Psoas muscle (tissue), 8 donors: Measurements from ENCODE around the gene TMPRSS11A. TPM values are rescaled to one million over a fixed set of nuclear protein-coding genes. Genes with fewer than 3 reads are reported as not detected.

ENCODE experiments used
- ATAC-seq, 4 donors: fragments of 200-7000 bp; cut with Tn5 transposase; one replicate each; pipeline ENCODE4 v1.9.1; 2020; ENCODE audit warnings: moderate library complexity in 3 of 4, mild to moderate bottlenecking in 2 of 4
- DNase-seq, 2 donors: peaks; one replicate each; pipeline ENCODE4 v3.0.0-alpha.2; 2020
- H3K27ac ChIP-seq: fragments of 200-600 bp; one replicate; pipeline ENCODE4 v1.8.0; 2022
- H3K27me3 ChIP-seq, 3 donors: fragments of 200-600 bp in 1 of 3; one replicate each; pipeline versions ENCODE4 v1.6.1 to v1.8.0; 2013 to 2022; ENCODE audit warnings: low read length in 2 of 3, mild to moderate bottlenecking in 2 of 3, moderate library complexity in 1 of 3; ENCODE audit not compliant: insufficient read depth in 3 of 3
- H3K36me3 ChIP-seq, 2 donors: fragments of 200-600 bp in 1 of 2; one replicate each; pipeline versions ENCODE4 v1.6.1 to v1.8.0; 2013 to 2022; ENCODE audit warnings: low read depth in 1 of 2, mild to moderate bottlenecking in 1 of 2, moderate library complexity in 1 of 2; ENCODE audit not compliant: insufficient read depth in 1 of 2
- H3K4me1 ChIP-seq: fragments of 200-600 bp; one replicate; pipeline ENCODE4 v1.8.0; 2022
- H3K4me3 ChIP-seq: fragments of 200-600 bp; one replicate; pipeline ENCODE4 v1.8.0; 2022; ENCODE audit warnings: mild to moderate bottlenecking
- H3K9me3 ChIP-seq: fragments of 200-600 bp; one replicate; pipeline ENCODE4 v1.8.0; 2022
- WGBS, 3 donors: extraction: QIAGEN DNeasy Blood & Tissue Kit; methylation state at CpG; one replicate each; pipeline versions ENCODE4 v1.1.6 to v1.1.7; 2013; 5-methylcytosine and 5-hydroxymethylcytosine counted together
- intact Hi-C, 2 donors: fragments of 100-400 bp; cut with DNase I; formaldehyde crosslinking; loops; one replicate each; pipeline versions ENCODE4 v1.11.0 to v1.14.2; 2022
- polyA plus RNA-seq, 3 donors: library from polyadenylated mRNA; stranded (reverse); fragments of 200-250 nt; gene quantifications; one replicate each; pipeline ENCODE4 v1.2.3, GENCODE V29; 2013
- total RNA-seq, 4 donors: library from RNA; stranded (reverse); fragmentation: NEBNext Ultra II Directional in 2 of 4; extraction: Animal tissue kit (Norgen Biotek cat#: 25700) in 2 of 4; gene quantifications; one replicate each; pipeline versions ENCODE4 v1.2.1 to v1.2.4, GENCODE V29; 2021 to 2023
- TF ChIP-seq, protein P1 (sequence below): fragments of 200-600 bp; IDR thresholded peaks from one replicate; pipeline ENCODE4 v1.8.0; 2022; ENCODE audit warnings: antibody characterized with exemption
- donor health status: healthy with polysubstance abuse.
- donor health status: DM: no; HTN: no; CAD: no; lungs with moderate emphysema.
- donor health status: Bipolar disorder and iron deficiency.
- donor health status: healthy.
- donor health status: DM: yes; HTN: yes; CAD: no.
- donor health status: DM: no; HTN: no; CAD: no.
- donor health status: DM: no; HTN: no; CAD: no.
- donor health status: DM: yes; HTN: yes; CAD: no.

Gene TMPRSS11A
- total and polyA plus RNA-seq, 7 donors = not detected

DNA sequence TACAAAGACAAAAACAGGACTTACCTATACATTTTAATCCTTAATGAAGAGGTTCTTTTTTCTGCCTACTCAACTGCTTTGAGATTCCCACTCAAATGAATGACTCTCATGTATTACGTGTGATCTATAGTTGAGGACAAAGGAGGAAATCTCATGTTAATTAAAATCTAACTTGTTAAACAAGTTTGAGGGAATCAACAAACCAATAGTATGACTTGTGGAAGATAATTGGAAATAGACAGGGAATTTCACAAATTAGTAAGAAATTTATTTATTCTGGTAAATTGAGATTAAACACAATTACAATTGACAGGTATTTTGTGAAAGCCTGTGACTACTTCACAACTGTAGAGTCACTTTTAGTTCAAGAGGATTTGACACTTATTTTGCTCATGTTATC is 79.4 kb downstream of the TMPRSS11A start, which contains the start of gene TMPRSS11D:
TMPRSS11D (minus strand) TSS at position 101 of the 400 bp plus-strand sequence; CDS start at position 32, 69 bp downstream.
- Histone ChIP-seq H3K36me3 (no peaks in the 10 kb centered on the region), H3K4me3 (no peak within 1 kb of the TSS), H3K4me1 (no peaks in the 10 kb centered on the region), H3K27me3 (no peaks in the 10 kb centered on the region), H3K9me3 (no peaks in the 10 kb centered on the region), H3K27ac (no peak within 1 kb of the TSS)
- ATAC-seq (no peak), DNase-seq (no peak)
- intact Hi-C loops = no loop called here
- WGBS, 3 donors = 92 to 94% (median 93%) methylated on average over 1 of the region's 1 CpG
- TF ChIP-seq, protein P1, sequence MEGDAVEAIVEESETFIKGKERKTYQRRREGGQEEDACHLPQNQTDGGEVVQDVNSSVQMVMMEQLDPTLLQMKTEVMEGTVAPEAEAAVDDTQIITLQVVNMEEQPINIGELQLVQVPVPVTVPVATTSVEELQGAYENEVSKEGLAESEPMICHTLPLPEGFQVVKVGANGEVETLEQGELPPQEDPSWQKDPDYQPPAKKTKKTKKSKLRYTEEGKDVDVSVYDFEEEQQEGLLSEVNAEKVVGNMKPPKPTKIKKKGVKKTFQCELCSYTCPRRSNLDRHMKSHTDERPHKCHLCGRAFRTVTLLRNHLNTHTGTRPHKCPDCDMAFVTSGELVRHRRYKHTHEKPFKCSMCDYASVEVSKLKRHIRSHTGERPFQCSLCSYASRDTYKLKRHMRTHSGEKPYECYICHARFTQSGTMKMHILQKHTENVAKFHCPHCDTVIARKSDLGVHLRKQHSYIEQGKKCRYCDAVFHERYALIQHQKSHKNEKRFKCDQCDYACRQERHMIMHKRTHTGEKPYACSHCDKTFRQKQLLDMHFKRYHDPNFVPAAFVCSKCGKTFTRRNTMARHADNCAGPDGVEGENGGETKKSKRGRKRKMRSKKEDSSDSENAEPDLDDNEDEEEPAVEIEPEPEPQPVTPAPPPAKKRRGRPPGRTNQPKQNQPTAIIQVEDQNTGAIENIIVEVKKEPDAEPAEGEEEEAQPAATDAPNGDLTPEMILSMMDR = no peak

DNA sequence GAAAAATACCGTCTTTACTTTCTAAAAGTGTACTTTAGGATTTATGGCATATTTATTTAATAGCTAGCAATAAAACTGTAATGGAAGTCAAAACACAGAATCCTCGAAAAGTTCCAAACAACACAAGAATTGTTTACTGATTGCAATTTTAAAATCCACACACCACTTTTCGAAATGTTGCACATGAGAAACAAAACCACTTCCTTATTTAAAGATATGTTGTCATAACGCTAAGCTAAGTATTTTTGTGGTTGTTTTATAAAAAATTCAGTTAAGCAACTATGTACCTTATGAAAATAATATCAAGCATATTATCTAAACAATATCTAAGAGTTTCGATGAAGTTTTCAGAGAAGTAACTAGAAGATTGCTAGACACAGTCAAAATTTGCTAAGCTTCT is 79.8 kb downstream of the TMPRSS11A start:
- no peaks in the 10 kb centered on the region for H3K27me3 ChIP-seq
- WGBS, 3 donors = 90 to 95% (median 95%) methylated on average over 5 of the region's 5 CpGs
- no peaks in the 10 kb centered on the region for H3K36me3 ChIP-seq
- H3K9me3 ChIP-seq = no peaks in the 10 kb centered on the region
- TF ChIP-seq, protein P1 = no peak
- H3K4me1 ChIP-seq = no peaks in the 10 kb centered on the region
- ATAC-seq (no peak), DNase-seq (no peak)
- intact Hi-C loops = no loop called here
- no peak overlapping the region for H3K4me3 ChIP-seq
- H3K27ac ChIP-seq = no peak overlapping the region

DNA sequence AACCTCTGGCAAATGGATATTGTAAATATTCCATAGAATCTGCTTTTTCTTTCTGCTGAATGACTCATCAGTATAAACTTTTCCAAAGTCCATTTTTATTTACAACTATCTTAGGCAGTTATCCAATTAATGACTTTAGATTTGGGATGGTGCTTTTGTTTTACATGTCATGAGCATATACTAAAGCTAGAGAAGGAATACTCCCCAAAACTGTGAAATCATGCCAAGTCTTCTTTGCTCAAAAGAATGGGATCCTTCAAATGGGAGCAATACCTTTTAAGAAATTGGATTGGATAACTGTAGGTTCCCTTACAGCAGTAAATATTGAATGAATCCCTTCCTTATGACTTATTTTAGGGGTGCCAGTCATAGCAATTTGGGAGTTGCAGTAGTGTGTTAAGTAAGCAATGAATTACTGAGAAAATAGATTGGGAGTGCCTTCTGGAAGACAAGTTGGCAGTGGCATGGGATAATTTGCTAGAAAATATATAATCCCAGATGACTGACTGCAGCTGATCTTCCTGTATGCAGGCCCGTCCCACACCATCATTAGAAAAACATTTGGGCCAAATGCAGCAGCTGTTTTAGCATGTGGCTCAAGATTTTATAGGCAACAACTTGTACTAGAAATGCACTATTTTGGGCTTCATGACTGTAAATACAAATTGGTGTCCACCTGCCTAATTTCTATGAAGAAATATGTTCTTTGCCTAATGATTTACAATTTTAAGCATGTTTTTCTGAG is 82.3 kb downstream of the TMPRSS11A start:
- intact Hi-C loops = no loop called here
- no peaks in the 10 kb centered on the region for H3K36me3 ChIP-seq
- H3K4me3 ChIP-seq = no peak overlapping the region
- no peak overlapping the region for H3K27ac ChIP-seq
- TF ChIP-seq, protein P1 = no peak
- no peaks in the 10 kb centered on the region for H3K9me3 ChIP-seq
- DNase-seq (no peak), ATAC-seq (no peak)
- no peaks in the 10 kb centered on the region for H3K4me1 ChIP-seq
- H3K27me3 ChIP-seq = no peaks in the 10 kb centered on the region
- 4 to 22% (median 18%) methylated on average over 1 of the region's 1 CpG for WGBS, 3 donors

DNA sequence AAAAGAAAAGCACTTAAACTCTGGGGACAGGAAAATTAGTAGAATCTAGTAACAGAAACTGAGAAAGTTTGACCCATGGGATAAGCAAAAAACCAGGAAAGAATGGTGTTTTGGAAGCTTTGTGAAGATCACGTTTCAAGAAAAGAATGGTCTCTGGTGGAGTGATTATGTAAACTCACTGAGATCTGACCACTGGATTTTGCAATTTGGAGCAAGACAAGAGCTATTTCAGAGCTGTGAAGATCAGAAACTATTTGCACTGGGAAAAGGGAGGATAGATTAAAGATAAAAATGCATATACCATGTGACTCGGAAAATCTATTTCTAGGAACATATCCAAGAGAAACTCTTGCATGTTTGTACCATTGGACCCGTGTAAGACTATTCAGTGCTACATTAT is 83.8 kb downstream of the TMPRSS11A start:
- ATAC-seq = no peak
- Histone ChIP-seq H3K4me1 (no peaks in the 10 kb centered on the region), H3K27me3 (no peaks in the 10 kb centered on the region), H3K9me3 (no peaks in the 10 kb centered on the region), H3K36me3 (no peaks in the 10 kb centered on the region), H3K27ac (no peak overlapping the region), H3K4me3 (no peak overlapping the region)
- intact Hi-C loops = no loop called here
- WGBS, 3 donors = 77 to 86% (median 82%) methylated on average over 3 of the region's 3 CpGs
- no peak for DNase-seq
- TF ChIP-seq, protein P1 = no peak

- no peak for ATAC-seq
- no peaks in the 10 kb centered on the region for H3K4me1 ChIP-seq
- no peak overlapping the region for H3K27ac ChIP-seq
- no peaks in the 10 kb centered on the region for H3K36me3 ChIP-seq
- H3K27me3 ChIP-seq = no peaks in the 10 kb centered on the region
- 71 to 94% (median 90%) methylated on average over 3 of the region's 3 CpGs for WGBS, 3 donors
- H3K4me3 ChIP-seq = no peak overlapping the region
- no peaks in the 10 kb centered on the region for H3K9me3 ChIP-seq
- no peak for DNase-seq
- TF ChIP-seq, protein P1 = no peak
- intact Hi-C loops = no loop called here
These were observed 86.2 kb downstream of the TMPRSS11A start for GRCh38 chr4:67877086-67877485.
